Brain pericyte (primary cell): ENCODE data around the gene CAB39.

Experiments
- DNase-seq: peaks from one replicate; pipeline ENCODE4 v3.0.0-alpha.2; 2012; ENCODE audit warnings: low read depth, low spot score

The CAB39 gene

GRCh38 chr2:230784795-230785194 lies 72.2 kb downstream of the CAB39 start:
- no peak for DNase-seq

GRCh38 chr2:230785346-230785745 lies 72.7 kb downstream of the CAB39 start:
- no peak for DNase-seq

DNA sequence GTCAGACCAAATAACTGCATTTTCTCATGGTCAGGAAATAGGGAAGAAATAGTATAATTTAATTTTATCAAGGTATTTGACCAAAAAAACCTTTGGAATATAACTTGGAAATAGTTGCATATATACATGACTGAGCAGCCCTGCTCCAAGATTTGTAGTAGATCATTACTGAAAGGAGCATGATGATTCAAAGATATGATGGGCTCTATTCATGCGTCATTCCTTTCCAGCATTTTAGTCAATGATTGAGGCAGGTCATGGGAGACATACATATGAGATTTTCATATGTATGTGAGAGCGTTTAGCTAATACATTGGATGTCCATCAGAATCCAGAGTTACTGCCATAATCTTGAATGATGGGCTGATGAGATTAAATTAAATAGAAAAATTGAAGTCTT lies 74.5 kb downstream of the CAB39 start:
- DNase-seq: no peak

DNA sequence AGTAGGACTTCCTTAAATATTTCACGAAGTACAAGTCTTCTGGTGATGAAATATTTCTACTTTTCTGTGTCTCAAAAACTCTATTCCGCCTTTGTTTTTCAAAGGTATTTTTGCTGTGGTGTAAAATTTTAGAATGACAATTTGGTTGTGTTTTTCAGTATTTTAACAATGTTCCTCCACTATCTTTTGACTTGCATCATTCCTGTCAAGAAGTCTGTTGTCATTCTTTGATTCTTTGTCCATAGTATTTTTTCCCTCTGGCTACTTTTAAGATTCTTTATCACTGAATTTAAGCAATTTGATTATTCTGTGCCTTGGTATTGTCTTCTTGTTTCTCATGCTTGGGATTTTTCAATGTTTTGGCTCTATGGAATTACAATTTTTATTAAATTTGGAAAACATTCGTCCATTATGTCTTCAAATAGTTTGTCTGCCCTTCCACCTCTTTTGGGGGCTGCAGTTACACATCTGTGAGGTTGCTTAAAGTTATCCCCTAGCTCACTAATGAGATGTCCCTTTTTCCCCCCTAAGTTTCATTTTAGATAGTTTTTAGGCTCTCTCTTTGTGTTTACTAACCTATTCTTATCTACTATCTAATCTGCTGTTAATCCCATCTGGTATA lies 76.0 kb downstream of the CAB39 start:
- no peak for DNase-seq

- DNase-seq: no peak
These were observed 78.3 kb downstream of the CAB39 start for GRCh38 chr2:230790981-230791380.

GRCh38 chr2:230793572-230794359 lies 81.1 kb downstream of the CAB39 start:
- DNase-seq: peak; percentile 96

GRCh38 chr2:230794497-230794896 lies 81.9 kb downstream of the CAB39 start:
- DNase-seq: no peak

GRCh38 chr2:230795856-230796255 lies 83.2 kb downstream of the CAB39 start:
- no peak for DNase-seq

GRCh38 chr2:230796280-230796862 lies 83.7 kb downstream of the CAB39 start:
- DNase-seq: no peak

DNA sequence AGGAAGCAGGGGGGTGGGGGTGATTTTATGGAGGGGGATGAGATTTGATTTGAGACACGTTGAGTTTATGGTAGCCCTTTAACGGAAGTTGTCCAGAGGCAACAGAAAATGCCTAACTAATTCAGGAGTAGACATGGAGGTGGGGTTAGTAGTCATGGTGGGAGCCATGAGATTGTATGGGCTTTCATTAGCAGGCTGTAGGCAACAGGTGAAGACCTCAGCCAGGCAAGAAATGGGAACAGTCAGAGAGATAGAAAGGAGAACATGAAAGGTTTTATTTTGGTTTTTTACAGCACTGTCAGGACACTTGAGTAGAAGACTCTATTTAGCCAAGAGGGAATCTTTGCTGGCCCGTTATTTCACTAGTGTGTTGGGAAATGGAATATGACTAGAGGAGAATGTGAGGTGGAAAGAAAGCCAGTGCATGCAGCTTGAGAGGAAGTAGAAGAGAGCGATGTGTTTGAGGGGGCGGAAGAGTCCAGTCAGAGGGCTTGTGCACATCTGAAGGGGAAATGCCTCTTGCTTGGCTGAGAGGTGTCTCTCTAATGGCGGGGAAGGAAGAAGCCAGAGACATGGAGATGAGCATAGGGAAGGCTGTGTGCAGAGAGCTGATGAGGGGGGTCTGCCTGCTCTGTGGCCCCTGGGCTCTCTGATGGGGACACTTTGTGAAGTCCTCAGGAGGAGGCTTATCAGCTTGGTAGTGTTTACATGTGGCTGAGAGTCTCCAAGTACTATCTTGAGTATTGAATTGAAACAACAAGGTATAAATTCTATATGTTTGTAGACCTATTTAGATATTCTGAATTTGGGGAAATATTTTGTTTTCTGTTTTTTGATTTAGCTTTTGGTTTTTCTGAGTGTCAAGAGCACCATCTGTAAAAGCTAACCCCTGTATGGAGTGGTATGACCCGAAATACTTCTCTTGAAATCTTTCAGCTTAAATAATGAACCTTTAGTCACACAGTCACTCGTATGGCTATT lies 85.2 kb downstream of the CAB39 start:
- no peak for DNase-seq

DNA sequence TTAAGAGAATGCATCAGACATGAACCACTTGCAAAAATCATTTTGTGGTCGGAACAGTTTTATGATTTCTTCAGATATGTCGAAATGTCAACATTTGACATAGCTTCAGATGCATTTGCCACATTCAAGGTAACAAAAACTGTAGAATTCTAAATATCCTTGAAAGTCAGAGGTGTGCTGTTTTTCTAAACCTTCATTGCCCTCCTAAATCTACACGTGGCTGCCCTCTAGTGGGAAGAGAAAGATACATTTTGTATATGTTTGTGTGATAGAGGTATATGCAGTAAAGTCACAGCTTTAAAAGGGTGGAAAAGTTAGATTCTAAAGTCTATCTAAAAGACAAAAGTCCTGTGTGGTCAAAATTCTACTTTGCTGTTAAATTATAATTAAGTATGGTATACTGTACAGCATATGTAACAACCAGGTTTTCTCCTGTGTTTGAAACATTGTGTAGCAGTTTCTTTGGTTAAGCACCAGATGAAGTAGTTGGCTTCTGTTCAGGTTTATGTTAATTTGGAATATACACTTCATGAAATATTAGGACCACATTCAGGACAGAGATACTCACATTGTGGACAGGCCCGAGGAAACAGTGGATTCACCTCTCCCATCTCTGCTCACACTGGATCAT lies 86.2 kb downstream of the CAB39 start:
- DNase-seq: no peak

DNA sequence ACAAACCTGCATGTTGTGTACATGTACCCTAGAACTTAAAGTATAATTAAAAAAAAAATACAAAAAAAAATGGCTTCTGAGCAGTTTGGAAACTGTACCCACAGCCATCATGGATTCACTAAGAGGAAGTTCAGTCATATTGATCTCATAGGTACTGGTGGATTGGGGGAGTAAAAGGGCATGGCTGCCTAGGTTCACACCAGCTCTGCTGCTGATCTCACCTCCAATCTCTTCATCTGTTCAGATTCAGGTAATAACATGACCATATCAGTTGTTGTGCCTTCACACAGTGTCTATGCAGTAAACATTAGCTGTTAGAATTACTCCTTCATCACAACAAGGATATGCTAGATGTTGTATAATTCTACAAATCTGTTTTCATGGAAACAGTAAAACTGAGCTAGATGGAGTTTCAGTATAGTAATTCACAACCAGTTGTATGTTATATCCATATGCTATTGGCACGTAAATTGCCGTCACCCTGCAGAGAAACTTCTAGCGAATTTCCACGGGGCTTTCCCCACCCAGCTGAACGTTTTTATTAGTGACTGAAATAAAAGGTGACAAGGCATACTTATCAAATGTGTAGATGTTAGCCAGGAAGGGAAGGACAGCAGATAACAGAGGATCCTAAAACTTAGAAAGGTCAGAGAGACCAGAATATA lies 92.8 kb downstream of the CAB39 start:
- DNase-seq: no peak

- DNase-seq: no peak
These were observed 95.1 kb downstream of the CAB39 start for GRCh38 chr2:230807729-230808128.

GRCh38 chr2:230809015-230809414 lies 96.4 kb downstream of the CAB39 start:
- no peak for DNase-seq

DNA sequence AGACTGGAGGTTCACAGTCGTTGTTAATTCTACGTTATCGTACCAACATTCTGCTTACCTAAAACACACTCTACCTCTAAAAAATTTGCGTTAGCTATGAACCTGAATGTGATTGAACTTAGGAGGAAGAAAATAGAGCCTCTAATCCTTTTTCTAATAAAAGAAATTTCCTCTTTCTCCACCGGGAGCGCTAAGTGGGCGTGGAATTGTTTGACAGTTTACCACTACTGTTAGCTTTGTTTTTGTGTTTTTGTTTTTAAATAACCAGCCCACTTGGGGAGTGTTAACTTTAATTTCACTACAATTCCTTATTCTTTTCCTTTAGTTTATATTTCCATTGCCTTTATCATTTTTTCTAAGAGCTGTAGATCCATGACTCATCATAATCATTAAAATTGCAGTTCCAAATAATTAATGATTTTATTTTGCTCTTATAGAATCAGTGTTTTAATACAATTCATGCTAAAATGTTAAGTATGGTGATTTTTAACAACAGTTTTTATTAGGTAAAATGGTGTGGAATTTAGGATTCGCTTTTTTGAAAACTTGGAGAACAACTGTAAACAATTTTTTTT lies 97.1 kb downstream of the CAB39 start:
- DNase-seq: no peak

GRCh38 chr2:230811508-230811907 lies 98.9 kb downstream of the CAB39 start:
- DNase-seq: no peak

DNA sequence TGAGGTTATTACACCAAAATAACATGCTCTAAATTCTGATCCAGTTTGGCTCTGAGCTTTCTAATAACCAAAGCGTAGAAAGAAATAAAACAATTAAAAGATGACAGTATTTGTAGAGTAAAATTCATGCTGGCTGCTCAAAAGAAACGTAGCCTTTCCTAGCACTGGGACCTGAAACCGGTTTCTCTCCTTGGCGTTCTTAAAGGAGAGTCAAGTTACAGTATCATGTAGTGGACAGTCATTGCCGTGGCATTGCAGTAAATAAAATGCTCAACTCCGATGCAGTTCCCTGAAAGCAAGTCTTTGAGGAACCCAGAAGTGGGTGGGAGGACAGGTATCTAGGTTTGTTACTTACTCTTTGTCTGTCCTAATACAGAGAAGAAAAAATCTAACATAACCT lies 99.4 kb downstream of the CAB39 start:
- DNase-seq: no peak

- DNase-seq: no peak
These were observed 102.0 kb downstream of the CAB39 start for GRCh38 chr2:230814616-230815015.

DNA sequence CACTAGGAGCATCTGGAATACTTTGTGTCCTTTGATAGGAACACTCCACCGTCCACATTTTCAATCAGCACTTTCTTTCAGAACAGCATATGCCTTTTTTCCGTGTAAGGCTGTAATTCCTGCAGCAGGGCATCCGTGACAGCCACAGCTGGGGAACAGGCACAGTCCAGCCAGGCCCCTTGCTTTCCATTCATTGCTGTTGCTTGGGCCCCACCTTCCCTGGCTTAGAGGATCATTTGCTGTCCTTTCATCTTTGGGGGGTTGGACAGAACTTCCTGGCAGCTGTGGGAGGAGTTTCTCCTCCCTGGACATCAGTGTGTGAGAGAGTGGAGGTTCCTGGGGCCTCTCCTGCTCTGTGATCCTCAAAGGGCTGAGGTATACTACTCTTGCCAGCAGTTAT lies 102.4 kb downstream of the CAB39 start:
- DNase-seq: no peak

DNA sequence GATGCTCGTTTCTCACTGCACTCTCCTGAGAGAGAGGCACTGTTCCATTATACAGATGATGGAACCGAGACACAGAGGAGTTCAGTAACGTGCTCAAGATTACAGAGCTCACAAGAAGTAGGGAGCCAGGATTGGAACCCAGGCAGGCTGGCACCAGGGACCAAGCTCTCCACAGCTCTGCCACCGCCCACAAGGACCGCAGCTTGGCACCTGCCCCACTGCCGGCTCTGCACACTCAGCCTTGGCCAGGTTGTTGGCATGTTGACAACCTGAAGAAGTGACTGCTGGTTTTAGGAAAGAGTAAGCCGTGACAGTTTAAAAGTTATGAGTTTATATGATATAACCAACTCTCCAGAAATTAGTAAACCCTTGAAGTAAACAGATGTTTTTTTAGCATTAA lies 104.1 kb downstream of the CAB39 start:
- DNase-seq: no peak
